Activated CD8-positive, alpha-beta memory T cell treated with anti-CD3 and anti-CD28 coated beads for 36 hours (primary cell): Measurements from ENCODE around the gene ARFGAP1. TPM values are rescaled to one million over a fixed set of nuclear protein-coding genes. Genes with fewer than 3 reads are reported as not detected.

ENCODE experiments used
- CTCF ChIA-PET: fragments of 350-600 bp; sonication (Branson Sonifier 250); formaldehyde crosslinking; loops from one replicate; lab custom pipeline; 2021; ENCODE audit warnings: antibody characterized with exemption; lab: Charles Lee
- POLR2A ChIA-PET: fragments of 350-600 bp; sonication (Branson Sonifier 250); formaldehyde crosslinking; loops from one replicate; lab custom pipeline; 2021; ENCODE audit warnings: antibody characterized with exemption; lab: Charles Lee
- total RNA-seq, 2 experiments: library from RNA; stranded (reverse); gene quantifications; one replicate each; pipeline ENCODE4 v1.2.3, GENCODE V29; 2021

Gene ARFGAP1
- total RNA-seq, 2 experiments from 2014 or later = 74.9 to 77.8 TPM

- ChIA-PET CTCF (interaction anchor here (2.1 kb wide), 1 partner anchor 21 kb away, joined by 4 read pairs; no protein-coding TSS in a partner anchor), POLR2A (no interaction called here)
These were observed 1.8 kb upstream of the ARFGAP1 start for GRCh38 chr20:63270606-63271325.

GRCh38 chr20:63273059-63273579, 506 bp downstream of the ARFGAP1 start:
- ChIA-PET CTCF (interaction anchor here (0.6 to 2.2 kb wide), 4 partner anchors 19 to 746 kb away, joined by 3 to 8 read pairs (median 4); no protein-coding TSS in a partner anchor), POLR2A (interaction anchor here (0.6 to 1.0 kb wide), 2 partner anchors 11 to 21 kb away, joined by 3 to 5 read pairs; no protein-coding TSS in a partner anchor)

- ChIA-PET POLR2A (interaction anchor here (0.6 kb wide), 1 partner anchor 21 kb away, joined by 3 read pairs; no protein-coding TSS in a partner anchor), CTCF (interaction anchor here (0.6 to 2.2 kb wide), 4 partner anchors 51 to 747 kb away, joined by 3 to 8 read pairs (median 3); no protein-coding TSS in a partner anchor)
These were observed 1.2 kb downstream of the ARFGAP1 start for GRCh38 chr20:63273635-63274380.

- POLR2A ChIA-PET = no interaction called here
- CTCF ChIA-PET = interaction anchor here (0.7 to 1.0 kb wide), 2 partner anchors 221 to 222 kb away, joined by 3 read pairs; no protein-coding TSS in a partner anchor
These were observed 2.0 kb downstream of the ARFGAP1 start for GRCh38 chr20:63274381-63275228.

- CTCF ChIA-PET = interaction anchor here (0.6 kb wide), 1 partner anchor 75 kb away, joined by 3 read pairs; no protein-coding TSS in a partner anchor
- POLR2A ChIA-PET = no interaction called here
These were observed 3.2 kb downstream of the ARFGAP1 start for GRCh38 chr20:63275825-63276224.

GRCh38 chr20:63276956-63277355, 4.3 kb downstream of the ARFGAP1 start:
- CTCF ChIA-PET = interaction anchor here (0.6 kb wide), 1 partner anchor 376 kb away, joined by 4 read pairs; no protein-coding TSS in a partner anchor
- POLR2A ChIA-PET = no interaction called here

GRCh38 chr20:63277466-63278272, 5.1 kb downstream of the ARFGAP1 start:
- POLR2A ChIA-PET = no interaction called here
- CTCF ChIA-PET = no interaction called here

GRCh38 chr20:63278661-63279060, 6.0 kb downstream of the ARFGAP1 start:
- POLR2A ChIA-PET = no interaction called here

GRCh38 chr20:63279931-63280330, 7.3 kb downstream of the ARFGAP1 start:
- ChIA-PET CTCF (interaction anchor here (0.7 to 3.0 kb wide), 3 partner anchors 9 to 57 kb away, joined by 3 to 11 read pairs (median 3); no protein-coding TSS in a partner anchor), POLR2A (no interaction called here)

More at GRCh38 chr20:63278661-63279060, 6.0 kb downstream of the ARFGAP1 start:
- CTCF ChIA-PET = no interaction called here

GRCh38 chr20:63280371-63280770, 7.8 kb downstream of the ARFGAP1 start:
- POLR2A ChIA-PET = no interaction called here
- CTCF ChIA-PET = interaction anchor here (0.7 to 3.0 kb wide), 3 partner anchors 9 to 58 kb away, joined by 3 to 11 read pairs (median 3); no protein-coding TSS in a partner anchor

- ChIA-PET POLR2A (interaction anchor here (0.6 kb wide), 1 partner anchor 901 kb away, joined by 3 read pairs; no protein-coding TSS in a partner anchor), CTCF (interaction anchor here (0.8 to 3.0 kb wide), 3 partner anchors 8 to 66 kb away, joined by 3 to 11 read pairs (median 3); no protein-coding TSS in a partner anchor)
These were observed 8.4 kb downstream of the ARFGAP1 start for GRCh38 chr20:63280929-63281545.

- POLR2A ChIA-PET = no interaction called here
- CTCF ChIA-PET = interaction anchor here (0.8 to 3.0 kb wide), 3 partner anchors 9 to 69 kb away, joined by 3 to 11 read pairs (median 3); no protein-coding TSS in a partner anchor
These were observed 9.4 kb downstream of the ARFGAP1 start for GRCh38 chr20:63281742-63282665.

GRCh38 chr20:63282946-63283345, 10.3 kb downstream of the ARFGAP1 start:
- ChIA-PET POLR2A (no interaction called here), CTCF (interaction anchor here (0.8 to 3.0 kb wide), 2 partner anchors 8 to 70 kb away, joined by 3 to 11 read pairs; no protein-coding TSS in a partner anchor)

GRCh38 chr20:63283397-63284082, 10.9 kb downstream of the ARFGAP1 start:
- CTCF ChIA-PET = no interaction called here
- POLR2A ChIA-PET = interaction anchor here (0.9 kb wide), 1 partner anchor 11 kb away, joined by 5 read pairs; the partner anchor contains the start of gene ARFGAP1

GRCh38 chr20:63284083-63284440, 11.4 kb downstream of the ARFGAP1 start:
- CTCF ChIA-PET = no interaction called here
- POLR2A ChIA-PET = interaction anchor here (0.9 kb wide), 1 partner anchor 11 kb away, joined by 5 read pairs; the partner anchor contains the start of gene ARFGAP1
